ENCODE data around the gene LRPPRC. TPM values are rescaled to one million over a fixed set of nuclear protein-coding genes. Genes with fewer than 3 reads are reported as not detected.
A peak's percentile ranks its signal among the peaks of the same experiment; 100 is the strongest.

LRPPRC gene
- total RNA-seq, 1 donor from 2014 or later, result 56.1 TPM

- intact Hi-C loops (cut with DNase I), result loop anchor here (5.0 kb wide), 1 partner anchor 414 kb away; no protein-coding TSS in a partner anchor
- no peak overlapping the region for H3K4me3 ChIP-seq
- peak; percentile 97 for TF ChIP-seq CTCF (IDR thresholded peaks at IDR 0.05)
These were observed 117.9 kb downstream of the LRPPRC start for GRCh38 chr2:43877782-43878464.

GRCh38 chr2:43874776-43875451 is 120.9 kb downstream of the LRPPRC start:
- no peak for TF ChIP-seq CTCF (IDR thresholded peaks at IDR 0.05)
- Histone ChIP-seq H3K27ac (no peak overlapping the region), H3K27me3 (no peaks in the 10 kb centered on the region), H3K36me3 (no peaks in the 10 kb centered on the region), H3K4me1 (no peaks in the 10 kb centered on the region), H3K9me3 (no peaks in the 10 kb centered on the region), H3K4me3 (no peak overlapping the region)
- intact Hi-C loops (cut with DNase I), result loop anchor here (5.0 kb wide), 1 partner anchor 417 kb away; no protein-coding TSS in a partner anchor
- ATAC-seq, result no peak
- DNase-seq, result no peak

More at GRCh38 chr2:43877782-43878464, 117.9 kb downstream of the LRPPRC start:
- Histone ChIP-seq H3K27me3 (no peaks in the 10 kb centered on the region), H3K4me1 (peaks cover 16% of the 10 kb centered on the region), H3K9me3 (no peaks in the 10 kb centered on the region), H3K36me3 (no peaks in the 10 kb centered on the region), H3K27ac (no peak overlapping the region)
- no peak for DNase-seq
- ATAC-seq, result peak; percentile 89

GRCh38 chr2:43872151-43872550 is 123.6 kb downstream of the LRPPRC start:
- ATAC-seq, result no peak
- intact Hi-C loops (cut with DNase I), result no loop called here
- no peak overlapping the region for H3K27ac ChIP-seq

GRCh38 chr2:43855292-43855691 is 140.5 kb downstream of the LRPPRC start:
- TF ChIP-seq CTCF (IDR thresholded peaks at IDR 0.05), result no peak
- Histone ChIP-seq H3K36me3 (no peaks in the 10 kb centered on the region), H3K9me3 (no peaks in the 10 kb centered on the region), H3K27me3 (peaks cover 6% of the 10 kb centered on the region), H3K4me3 (no peak overlapping the region), H3K4me1 (no peaks in the 10 kb centered on the region), H3K27ac (no peak overlapping the region)
- DNase-seq (no peak), ATAC-seq (no peak)
- intact Hi-C loops (cut with DNase I), result no loop called here

More at GRCh38 chr2:43872151-43872550, 123.6 kb downstream of the LRPPRC start:
- no peak overlapping the region for H3K4me3 ChIP-seq
- no peak for TF ChIP-seq CTCF (IDR thresholded peaks at IDR 0.05)
- peaks cover 5% of the 10 kb centered on the region for H3K27me3 ChIP-seq
- no peaks in the 10 kb centered on the region for H3K36me3 ChIP-seq
- DNase-seq, result no peak
- no peaks in the 10 kb centered on the region for H3K4me1 ChIP-seq
- H3K9me3 ChIP-seq, result no peaks in the 10 kb centered on the region

GRCh38 chr2:43854671-43855070 is 141.1 kb downstream of the LRPPRC start:
- DNase-seq, result no peak
- ATAC-seq, result no peak
- TF ChIP-seq CTCF (IDR thresholded peaks at IDR 0.05), result no peak
- Histone ChIP-seq H3K27ac (no peak overlapping the region), H3K36me3 (no peaks in the 10 kb centered on the region), H3K4me1 (no peaks in the 10 kb centered on the region), H3K9me3 (no peaks in the 10 kb centered on the region), H3K4me3 (no peak overlapping the region), H3K27me3 (no peaks in the 10 kb centered on the region)
- intact Hi-C loops (cut with DNase I), result no loop called here

All from upper lobe of right lung (tissue), 1 donor.